Gastroesophageal sphincter (tissue), 3 donors: Measurements from ENCODE around the gene SEC61G.

Experiments
- CTCF ChIP-seq, 4 experiments: fragments of 200-600 bp in 2 of 4; fragments of 450-650 bp in 2 of 4; sonication (generic) in 1 of 4; IDR thresholded peaks; one replicate each; pipeline ENCODE4 v1.5.1; 2017 to 2019; ENCODE audit warnings: antibody characterized with exemption in 4 of 4, mild to moderate bottlenecking in 2 of 4, moderate library complexity in 2 of 4
- POLR2AphosphoS5 ChIP-seq: sonication (generic); formaldehyde crosslinking; IDR thresholded peaks from one replicate; pipeline ENCODE4 v1.6.1; 2017; ENCODE audit warnings: antibody characterized with exemption

DNA sequence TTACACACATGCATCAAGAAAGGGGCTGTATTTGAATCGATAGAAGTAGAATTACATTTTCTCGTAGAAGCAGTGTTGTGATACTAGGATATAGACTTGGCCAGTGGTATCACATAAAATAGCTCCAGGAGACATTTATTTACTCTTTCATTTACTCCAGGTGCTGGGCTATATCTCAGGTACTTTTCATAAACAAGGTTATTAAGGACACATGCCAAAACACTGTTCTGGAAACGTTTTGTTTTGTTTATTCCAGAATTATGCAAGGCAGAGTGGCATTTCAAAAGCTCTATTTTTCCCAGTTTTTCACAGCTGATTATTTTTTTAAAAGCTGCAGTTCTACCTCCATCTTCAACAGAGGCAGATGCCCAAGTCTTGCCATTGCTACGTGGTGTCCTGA lies 37.8 kb upstream of the SEC61G start:
- no peak for TF ChIP-seq POLR2AphosphoS5
- TF ChIP-seq CTCF (IDR thresholded peaks at IDR 0.05): no peak
